IMR-90 (cell line): Measurements from ENCODE around the gene CDH23. TPM values are rescaled to one million over a fixed set of nuclear protein-coding genes. Genes with fewer than 3 reads are reported as not detected.

Source experiments
- ATAC-seq: fragments of 200-7000 bp; cut with Tn5 transposase; 2 replicates; pipeline ENCODE4 v1.9.1; 2020; ENCODE audit warnings: low read depth, mild to moderate bottlenecking, moderate library complexity
- BruUV-seq: library from RNA; stranded (reverse); fragments of 400-500 nt; replicated peaks from 2 replicates; lab custom pipeline; 2021; lab: Mats Ljungman, UMichigan
- CTCF ChIA-PET: fragments of 300-600 bp; formaldehyde crosslinking; extraction: SDS; loops from one replicate; lab custom pipeline; 2021; ENCODE audit warnings: antibody characterized with exemption; lab: Yijun Ruan, JAX
- POLR2A ChIA-PET: fragments of 300-600 bp; sonication (Branson Sonifier 250); formaldehyde crosslinking; loops from one replicate; lab custom pipeline; 2022; ENCODE audit warnings: antibody characterized with exemption; ENCODE audit not compliant: unreplicated experiment; lab: Charles Lee
- DNase-seq: peaks from one replicate; pipeline ENCODE4 v3.0.0; 2013
- H2AFZ ChIP-seq: replicated peaks from 2 replicates; pipeline ENCODE3; 2013; ENCODE audit warnings: low read length, mild to moderate bottlenecking; ENCODE audit not compliant: poor library complexity
- H2AK5ac ChIP-seq: 2 replicates; pipeline ENCODE4 v1.6.1; 2013; ENCODE audit warnings: low read depth, low read length, inconsistent platforms
- H2AK9ac ChIP-seq: replicated peaks from 2 replicates; pipeline ENCODE3; 2013; ENCODE audit warnings: mild to moderate bottlenecking, low read depth, low read length, moderate library complexity; ENCODE audit not compliant: poor library complexity
- H2BK120ac ChIP-seq: 2 replicates; pipeline ENCODE4 v1.6.1; 2013; ENCODE audit warnings: low read depth, low read length, inconsistent platforms
- H2BK15ac ChIP-seq: 3 replicates; pipeline ENCODE4 v1.6.1; 2013; ENCODE audit warnings: low read depth, low read length, inconsistent platforms
- H2BK20ac ChIP-seq: 2 replicates; pipeline ENCODE4 v1.6.1; 2013; ENCODE audit warnings: low read depth, mild to moderate bottlenecking, inconsistent platforms, low read length, moderate library complexity
- H2BK5ac ChIP-seq: 2 replicates; pipeline ENCODE4 v1.6.1; 2013; ENCODE audit warnings: mild to moderate bottlenecking, low read depth, low read length, inconsistent platforms; ENCODE audit not compliant: poor library complexity, severe bottlenecking
- H3K14ac ChIP-seq: replicated peaks from 2 replicates; pipeline ENCODE4 v1.6.1; 2013; ENCODE audit warnings: low read depth, low read length, inconsistent platforms
- H3K18ac ChIP-seq: 2 replicates; pipeline ENCODE4 v1.6.1; 2013; ENCODE audit warnings: low read depth, low read length, control low read depth
- H3K23ac ChIP-seq: 2 replicates; pipeline ENCODE4 v1.6.1; 2013; ENCODE audit warnings: low read depth, low read length, inconsistent platforms
- H3K27ac ChIP-seq: 2 replicates; pipeline ENCODE4 v1.5.1; 2013; ENCODE audit warnings: mild to moderate bottlenecking, control low read depth, low read length; ENCODE audit not compliant: insufficient read depth
- H3K27me3 ChIP-seq: 2 replicates; pipeline ENCODE4 v1.6.1; 2013; ENCODE audit warnings: low read length; ENCODE audit not compliant: control insufficient read depth, insufficient read depth
- H3K36me3 ChIP-seq: 2 replicates; pipeline ENCODE4 v1.6.1; 2013; ENCODE audit warnings: low read length, mixed read lengths; ENCODE audit not compliant: control insufficient read depth, insufficient read depth
- H3K4ac ChIP-seq: 2 replicates; pipeline ENCODE4 v1.6.1; 2013; ENCODE audit warnings: low read depth, low read length, inconsistent platforms
- H3K4me1 ChIP-seq: 2 replicates; pipeline ENCODE4 v1.6.1; 2013; ENCODE audit warnings: low read length, mixed read lengths; ENCODE audit not compliant: control insufficient read depth, insufficient read depth
- H3K4me2 ChIP-seq: 2 replicates; pipeline ENCODE4 v1.6.1; 2013; ENCODE audit warnings: low read depth, mild to moderate bottlenecking, control low read depth, low read length, moderate library complexity
- H3K4me3 ChIP-seq: 2 replicates; pipeline ENCODE4 v1.5.1; 2013; ENCODE audit warnings: low read depth, mild to moderate bottlenecking, control low read depth, low read length, moderate library complexity; ENCODE audit not compliant: insufficient read depth
- H3K56ac ChIP-seq: 2 replicates; pipeline ENCODE4 v1.6.1; 2013; ENCODE audit warnings: low read length, inconsistent platforms; ENCODE audit not compliant: insufficient read depth; ENCODE audit errors: extremely low read depth
- H3K79me1 ChIP-seq, 2 experiments: 2 replicates each; pipeline ENCODE4 v1.6.1; 2013; ENCODE audit warnings: low read length in 2 of 2, inconsistent platforms in 1 of 2, low read depth in 1 of 2
- H3K9ac ChIP-seq: 2 replicates; pipeline ENCODE4 v1.6.1; 2013; ENCODE audit warnings: low read depth, low read length, control low read depth
- H3K9me1 ChIP-seq: 2 replicates; pipeline ENCODE4 v1.6.1; 2013; ENCODE audit warnings: low read length, inconsistent platforms; ENCODE audit not compliant: insufficient read depth
- H3K9me3 ChIP-seq: 2 replicates; pipeline ENCODE4 v1.6.1; 2013; ENCODE audit warnings: low read length; ENCODE audit not compliant: control insufficient read depth, insufficient read depth
- H4K20me1 ChIP-seq: 2 replicates; pipeline ENCODE4 v1.6.1; 2013; ENCODE audit warnings: low read length, inconsistent platforms; ENCODE audit not compliant: insufficient read depth
- H4K5ac ChIP-seq: 2 replicates; pipeline ENCODE4 v1.6.1; 2013; ENCODE audit warnings: mild to moderate bottlenecking, low read depth, low read length, control low read depth
- H4K8ac ChIP-seq, 2 experiments: 2 replicates each; pipeline ENCODE4 v1.6.1; 2013; ENCODE audit warnings: low read depth in 2 of 2, low read length in 2 of 2, control low read depth in 1 of 2, inconsistent platforms in 1 of 2
- H4K91ac ChIP-seq: 2 replicates; pipeline ENCODE4 v1.6.1; 2013; ENCODE audit warnings: low read depth, low read length, inconsistent platforms; ENCODE audit not compliant: insufficient read depth
- CEBPB ChIP-seq: IDR thresholded peaks from 2 replicates; pipeline ENCODE4 v1.6.1; 2012; ENCODE audit warnings: low read depth, low read length, improper control_type of control experiment
- MAZ ChIP-seq: IDR thresholded peaks from 2 replicates; pipeline ENCODE4 v1.6.1; 2012; ENCODE audit warnings: low read depth, mild to moderate bottlenecking, low read length, improper control_type of control experiment, moderate library complexity, borderline replicate concordance
- NFE2L2 ChIP-seq: fragments of 150-350 bp; IDR thresholded peaks from 2 replicates; pipeline ENCODE4 v1.6.1; 2016; ENCODE audit warnings: low read depth, mild to moderate bottlenecking, low read length
- POLR2A ChIP-seq: IDR thresholded peaks from 2 replicates; pipeline ENCODE4 v1.6.1; 2012; ENCODE audit warnings: mild to moderate bottlenecking, low read depth, low read length
- RAD21 ChIP-seq: IDR thresholded peaks from 2 replicates; pipeline ENCODE4 v1.6.1; 2012; ENCODE audit warnings: low read length, improper control_type of control experiment
- RCOR1 ChIP-seq: IDR thresholded peaks from 2 replicates; pipeline ENCODE4 v1.6.1; 2012; ENCODE audit warnings: mild to moderate bottlenecking, low read length, improper control_type of control experiment; ENCODE audit not compliant: insufficient replicate concordance
- RFX5 ChIP-seq: IDR thresholded peaks from 2 replicates; pipeline ENCODE4 v1.8.0; 2012; ENCODE audit warnings: low read depth, mild to moderate bottlenecking, low read length, moderate library complexity
- WGBS, 2 experiments: methylation state at CpG; one replicate each; pipeline versions ENCODE4 v1.1.5 to v1.1.7; 2013; ENCODE audit warnings: missing lambda C conversion rate in 2 of 2; ENCODE audit not compliant: insufficient read length in 1 of 2; ENCODE audit errors: extremely low coverage in 2 of 2; 5-methylcytosine and 5-hydroxymethylcytosine counted together
- dilution Hi-C: fragments of 300-500 bp; cut with HindIII; formaldehyde crosslinking; loops from one replicate; pipeline ENCODE4 v1.14.3; 2018; ENCODE audit warnings: low sequenced_read_pairs; ENCODE audit not compliant: unreplicated experiment
- in situ Hi-C: fragments of 300-500 bp; cut with MboI; formaldehyde crosslinking; loops from 3 replicates; pipeline ENCODE4 v1.14.3; 2019; ENCODE audit warnings: low sequenced_read_pairs, inconsistent platforms, mixed read lengths
- intact Hi-C: fragments of 100-400 bp; cut with micrococcal nuclease; formaldehyde crosslinking; loops from 2 replicates; pipeline ENCODE4 v1.10.0; 2022
- polyA plus RNA-seq, 3 experiments: library from polyadenylated mRNA; depleted of rRNA; stranded (reverse); fragments of >200 nt; gene quantifications; 2 replicates each; pipeline ENCODE4 v1.2.3, GENCODE V29; 2012; ENCODE audit warnings: low replicate concordance in 1 of 3
- total RNA-seq: library from RNA; depleted of rRNA; stranded (reverse); fragments of >200 nt; gene quantifications from 2 replicates; pipeline ENCODE4 v1.2.3, GENCODE V29; 2012
- TF ChIP-seq, protein P1 (sequence below): fragments of 150-350 bp; IDR thresholded peaks from 2 replicates; pipeline ENCODE4 v1.6.1; 2016; ENCODE audit warnings: low read depth, mild to moderate bottlenecking, low read length, moderate library complexity, borderline replicate concordance
- TF ChIP-seq, protein P2 (sequence below): fragments of 150-350 bp; IDR thresholded peaks from 2 replicates; pipeline ENCODE4 v1.6.1; 2017; ENCODE audit warnings: mild to moderate bottlenecking, antibody characterized with exemption, low read length, low read depth

The CDH23 gene
- total and polyA plus RNA-seq, 2 of the 4 experiments (the other 2 are of a cell fraction) = under 0.01 to 0.03 TPM

DNA sequence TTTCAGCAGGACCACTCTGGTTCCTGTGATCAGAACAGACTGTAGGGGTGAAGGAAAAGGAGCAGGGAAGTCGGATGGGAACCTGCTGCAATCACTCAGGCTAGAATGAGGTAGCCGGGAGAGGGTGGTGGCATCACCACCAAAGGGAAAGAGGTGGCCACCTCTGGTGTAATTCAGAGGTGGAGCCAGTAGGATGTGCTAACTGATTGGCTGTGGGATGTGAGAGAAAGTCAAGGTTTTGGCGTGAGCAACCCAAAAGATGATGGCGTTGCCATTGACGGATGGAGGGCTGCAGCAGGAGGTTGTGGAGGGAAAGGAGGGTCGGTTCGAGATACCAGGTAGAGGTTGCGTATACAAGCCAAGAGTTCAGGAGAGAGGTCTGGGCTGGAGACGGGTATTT, 384.0 kb downstream of the CDH23 start:
- dilution Hi-C loops (no loop called here), intact Hi-C loops (no loop called here), in situ Hi-C loops (no loop called here)
- Histone ChIP-seq H3K36me3 (no peaks in the 10 kb centered on the region), H4K91ac (no peak overlapping the region), H3K27ac (no peak overlapping the region), H3K4me3 (no peak overlapping the region), H3K56ac (no peak overlapping the region), H2AK5ac (no peak overlapping the region), H2BK120ac (no peak overlapping the region), H3K9ac (no peak overlapping the region), H2AK9ac (peak overlapping the region; percentile 48), H3K9me1 (no peaks in the 10 kb centered on the region; the same call in 1 of the 2 replicates), H3K4me2 (no peak overlapping the region), H2AFZ (no peak overlapping the region), H4K8ac (no peak overlapping the region), H3K4me1 (no peaks in the 10 kb centered on the region), H3K23ac (no peak overlapping the region), H4K20me1 (no peaks in the 10 kb centered on the region), H4K5ac (no peak overlapping the region), H2BK20ac (no peak overlapping the region), H3K79me1 (no peaks in the 10 kb centered on the region), H3K9me3 (no peaks in the 10 kb centered on the region), H2BK5ac (no peak overlapping the region), H2BK15ac (no peak overlapping the region), H3K4ac (no peak overlapping the region), H3K18ac (no peak overlapping the region), H3K14ac (no peak overlapping the region), H3K27me3 (peaks cover 60% of the 10 kb centered on the region)
- 73% methylated on average over 4 of the region's 9 CpGs; no CpG with 5 or more reads in 1 of the 2 experiments for WGBS, 2 experiments
- ChIA-PET POLR2A (no interaction called here), CTCF (no interaction called here)
- no peak for DNase-seq
- TF ChIP-seq, protein P1, sequence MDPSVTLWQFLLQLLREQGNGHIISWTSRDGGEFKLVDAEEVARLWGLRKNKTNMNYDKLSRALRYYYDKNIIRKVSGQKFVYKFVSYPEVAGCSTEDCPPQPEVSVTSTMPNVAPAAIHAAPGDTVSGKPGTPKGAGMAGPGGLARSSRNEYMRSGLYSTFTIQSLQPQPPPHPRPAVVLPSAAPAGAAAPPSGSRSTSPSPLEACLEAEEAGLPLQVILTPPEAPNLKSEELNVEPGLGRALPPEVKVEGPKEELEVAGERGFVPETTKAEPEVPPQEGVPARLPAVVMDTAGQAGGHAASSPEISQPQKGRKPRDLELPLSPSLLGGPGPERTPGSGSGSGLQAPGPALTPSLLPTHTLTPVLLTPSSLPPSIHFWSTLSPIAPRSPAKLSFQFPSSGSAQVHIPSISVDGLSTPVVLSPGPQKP = no peak
- TF ChIP-seq POLR2A (no peak), NFE2L2 (no peak), RFX5 (no peak), CEBPB (no peak), RAD21 (no peak), MAZ (no peak), RCOR1 (no peak)
- TF ChIP-seq, protein P2, sequence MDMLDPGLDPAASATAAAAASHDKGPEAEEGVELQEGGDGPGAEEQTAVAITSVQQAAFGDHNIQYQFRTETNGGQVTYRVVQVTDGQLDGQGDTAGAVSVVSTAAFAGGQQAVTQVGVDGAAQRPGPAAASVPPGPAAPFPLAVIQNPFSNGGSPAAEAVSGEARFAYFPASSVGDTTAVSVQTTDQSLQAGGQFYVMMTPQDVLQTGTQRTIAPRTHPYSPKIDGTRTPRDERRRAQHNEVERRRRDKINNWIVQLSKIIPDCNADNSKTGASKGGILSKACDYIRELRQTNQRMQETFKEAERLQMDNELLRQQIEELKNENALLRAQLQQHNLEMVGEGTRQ = no peak
- no peak for ATAC-seq
- no TSS peak for BruUV-seq
